GM12872 (cell line): ENCODE data around the gene NRDC.

Experiments used
- CTCF ChIP-seq: IDR thresholded peaks from 3 replicates; pipeline ENCODE4 v1.5.1; 2011; ENCODE audit warnings: low read depth, mild to moderate bottlenecking, low read length, moderate library complexity; ENCODE audit not compliant: insufficient read depth

NRDC gene

GRCh38 chr1:51839094-51839493, 39.4 kb downstream of the NRDC start:
- no peak for TF ChIP-seq CTCF

GRCh38 chr1:51837243-51837642, 41.3 kb downstream of the NRDC start:
- TF ChIP-seq CTCF = no peak

- TF ChIP-seq CTCF = no peak
These were observed 44.8 kb downstream of the NRDC start for GRCh38 chr1:51833700-51834099.

DNA sequence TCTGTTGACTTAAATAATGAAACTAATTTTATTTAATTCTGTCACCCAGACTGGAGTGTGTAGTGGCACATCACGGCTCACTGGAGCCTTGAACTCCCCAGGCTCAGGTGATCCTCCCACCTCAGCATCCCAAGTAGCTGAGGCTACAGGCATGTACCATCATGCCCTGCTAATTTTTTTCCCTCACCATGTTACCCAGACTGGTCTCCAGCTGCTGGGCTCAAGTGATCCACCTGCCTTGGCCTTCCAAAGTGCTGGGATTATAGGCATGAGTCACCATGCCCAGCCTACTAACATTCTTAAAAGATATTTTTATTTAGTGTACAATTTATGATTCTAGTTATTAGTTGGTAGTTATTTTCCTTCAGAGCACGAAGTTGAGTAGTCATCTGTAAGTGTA, 49.5 kb downstream of the NRDC start:
- TF ChIP-seq CTCF = no peak

- no peak for TF ChIP-seq CTCF
These were observed 58.7 kb downstream of the NRDC start for GRCh38 chr1:51819810-51820209.

GRCh38 chr1:51818487-51818886, 60.0 kb downstream of the NRDC start:
- TF ChIP-seq CTCF = no peak

DNA sequence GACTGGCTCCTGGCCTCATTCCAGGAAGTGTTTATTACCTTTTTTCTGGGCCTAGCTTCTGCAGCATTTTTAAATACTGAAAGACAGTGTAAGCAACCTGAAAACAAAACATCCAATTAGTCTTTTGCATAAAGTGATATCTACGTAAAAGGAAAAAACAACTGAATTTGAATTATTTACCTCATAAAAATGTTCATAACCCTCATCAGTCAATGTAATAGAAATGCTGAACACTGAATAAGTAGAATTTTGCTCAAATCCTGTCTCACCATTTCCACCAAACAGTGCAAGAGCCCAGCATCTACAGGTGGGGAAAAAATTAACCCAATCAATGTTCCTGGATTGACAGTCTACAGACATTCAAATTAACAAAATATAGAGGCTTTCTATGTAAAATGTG, 64.0 kb downstream of the NRDC start:
- TF ChIP-seq CTCF = no peak

DNA sequence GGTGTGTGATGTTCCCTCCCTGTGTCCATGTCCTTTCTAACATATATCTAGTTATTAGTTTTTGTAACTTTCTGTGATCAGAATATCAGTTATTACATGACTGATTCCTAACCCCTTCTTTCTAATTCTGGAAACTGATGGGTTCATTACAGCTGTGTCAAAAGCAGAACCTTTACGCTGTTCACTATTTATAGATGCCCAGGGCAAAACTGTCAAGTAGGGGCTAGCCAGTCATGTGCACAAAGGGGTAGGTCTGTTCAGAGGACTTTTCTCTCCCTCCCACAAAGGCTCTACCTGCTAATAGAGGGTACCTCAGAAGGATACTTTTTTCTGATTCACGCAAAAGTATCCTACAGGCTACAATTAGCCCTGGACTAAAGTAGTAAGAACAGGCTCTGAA, 79.2 kb downstream of the NRDC start:
- TF ChIP-seq CTCF = no peak
